Muscle of arm (tissue), 12 donors: ENCODE measurements around the gene SOX8. TPM values are rescaled to one million over a fixed set of nuclear protein-coding genes. Genes with fewer than 3 reads are reported as not detected.

Experiments
- DNase-seq: peaks from one replicate; pipeline ENCODE4 v3.0.0-alpha.2; 2013
- polyA plus RNA-seq, 12 donors: library from polyadenylated mRNA; unstranded; fragments of 120-200 nt; gene quantifications; one replicate each; pipeline ENCODE4 v1.2.1, GENCODE V29; 2013; ENCODE audit not compliant: insufficient read length in 12 of 12

SOX8 gene
- polyA plus RNA-seq, 12 donors = 17.1 to 40.3 (median 30.6) TPM; not detected in 1

GRCh38 chr16:1003391-1004347 lies 22.1 kb downstream of the SOX8 start:
- DNase-seq = no peak

DNA sequence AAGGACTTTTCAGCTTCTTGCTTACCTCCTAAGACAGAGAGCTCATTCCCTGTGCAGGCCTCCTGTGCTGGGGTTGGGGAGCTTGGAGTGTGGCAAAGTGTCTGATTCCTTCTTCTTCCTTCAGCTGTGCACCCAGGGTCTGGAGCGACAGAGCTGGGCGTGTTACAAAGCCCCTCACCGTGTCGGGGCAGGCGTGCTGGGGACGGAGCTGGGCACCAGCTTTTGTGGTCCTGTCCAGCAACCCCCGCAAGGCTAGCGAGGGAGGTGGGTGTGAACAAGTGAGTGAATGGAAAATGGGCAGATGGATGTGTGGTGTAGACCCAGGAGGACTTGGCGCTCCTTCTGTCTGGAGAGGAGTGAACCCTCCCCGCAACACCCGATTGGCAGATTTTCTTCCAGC lies 23.7 kb downstream of the SOX8 start:
- no peak for DNase-seq

GRCh38 chr16:1006781-1007180 lies 25.2 kb downstream of the SOX8 start:
- DNase-seq = no peak

GRCh38 chr16:1007284-1007850 lies 25.8 kb downstream of the SOX8 start:
- DNase-seq = no peak

GRCh38 chr16:1008085-1008484 lies 26.5 kb downstream of the SOX8 start:
- no peak for DNase-seq

DNA sequence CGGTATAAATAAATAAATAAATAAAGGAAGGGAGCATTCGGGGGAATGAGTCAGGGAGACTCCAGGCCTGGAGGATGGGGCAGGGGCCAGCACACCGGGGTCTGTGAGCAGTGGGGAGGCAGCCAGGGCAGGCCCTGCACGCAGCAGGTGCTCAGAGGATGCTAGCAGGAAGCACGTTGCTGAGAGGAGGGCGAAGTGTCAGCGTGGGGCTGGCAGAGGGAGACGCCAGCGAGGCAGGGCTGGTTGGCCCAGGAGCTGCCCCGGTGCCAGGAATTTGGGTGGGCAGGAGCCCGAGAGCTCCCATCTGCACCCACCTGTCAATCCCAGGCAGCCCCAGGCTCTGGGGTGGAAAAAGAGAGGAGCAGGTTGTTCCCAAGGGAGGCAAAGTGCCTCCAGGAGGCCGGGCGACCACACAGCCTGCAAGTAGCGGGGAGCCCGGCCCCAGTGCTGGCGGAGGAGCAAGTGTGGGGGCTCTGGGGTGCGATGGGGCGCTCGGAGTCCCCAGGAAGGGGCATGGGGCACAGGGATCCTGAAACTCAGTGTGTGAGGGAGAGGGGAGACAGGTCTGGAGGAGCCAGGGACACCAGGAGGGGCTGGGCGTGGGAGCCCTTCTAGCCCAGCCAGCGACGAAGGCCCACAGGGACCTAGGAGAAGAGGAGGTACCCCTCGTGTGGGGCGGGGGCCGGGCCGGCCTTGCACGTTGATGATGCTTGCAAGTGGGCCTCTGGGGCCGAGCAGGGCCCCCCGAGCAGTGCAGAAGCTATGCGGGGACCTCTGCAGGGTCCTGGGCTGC lies 28.0 kb downstream of the SOX8 start:
- no peak for DNase-seq

DNA sequence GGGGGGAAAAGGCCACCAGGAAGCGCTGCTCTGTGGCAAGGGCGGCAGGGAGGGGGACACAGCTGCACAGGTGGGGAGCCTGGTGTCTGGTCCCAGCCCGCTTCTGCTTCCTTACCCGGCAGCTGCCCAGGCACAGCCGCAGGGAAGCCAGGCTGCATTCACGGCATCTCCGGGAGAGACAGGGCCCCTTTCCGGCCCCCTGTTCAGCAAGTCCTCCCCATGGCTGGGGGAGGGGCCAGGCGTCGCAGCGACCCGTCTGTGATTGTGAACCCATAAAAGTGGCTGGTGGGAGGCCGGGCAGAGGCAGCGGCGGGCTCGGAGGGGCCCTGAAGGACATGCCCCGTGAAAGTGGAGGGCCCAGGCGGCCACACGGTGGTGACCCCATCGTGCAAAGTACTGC lies 28.7 kb downstream of the SOX8 start:
- DNase-seq = no peak

- no peak for DNase-seq
Measured at GRCh38 chr16:1010815-1011214, 29.2 kb downstream of the SOX8 start.

GRCh38 chr16:1011316-1012082 lies 29.9 kb downstream of the SOX8 start:
- DNase-seq = no peak

GRCh38 chr16:1012135-1012534 lies 30.6 kb downstream of the SOX8 start:
- no peak for DNase-seq

DNA sequence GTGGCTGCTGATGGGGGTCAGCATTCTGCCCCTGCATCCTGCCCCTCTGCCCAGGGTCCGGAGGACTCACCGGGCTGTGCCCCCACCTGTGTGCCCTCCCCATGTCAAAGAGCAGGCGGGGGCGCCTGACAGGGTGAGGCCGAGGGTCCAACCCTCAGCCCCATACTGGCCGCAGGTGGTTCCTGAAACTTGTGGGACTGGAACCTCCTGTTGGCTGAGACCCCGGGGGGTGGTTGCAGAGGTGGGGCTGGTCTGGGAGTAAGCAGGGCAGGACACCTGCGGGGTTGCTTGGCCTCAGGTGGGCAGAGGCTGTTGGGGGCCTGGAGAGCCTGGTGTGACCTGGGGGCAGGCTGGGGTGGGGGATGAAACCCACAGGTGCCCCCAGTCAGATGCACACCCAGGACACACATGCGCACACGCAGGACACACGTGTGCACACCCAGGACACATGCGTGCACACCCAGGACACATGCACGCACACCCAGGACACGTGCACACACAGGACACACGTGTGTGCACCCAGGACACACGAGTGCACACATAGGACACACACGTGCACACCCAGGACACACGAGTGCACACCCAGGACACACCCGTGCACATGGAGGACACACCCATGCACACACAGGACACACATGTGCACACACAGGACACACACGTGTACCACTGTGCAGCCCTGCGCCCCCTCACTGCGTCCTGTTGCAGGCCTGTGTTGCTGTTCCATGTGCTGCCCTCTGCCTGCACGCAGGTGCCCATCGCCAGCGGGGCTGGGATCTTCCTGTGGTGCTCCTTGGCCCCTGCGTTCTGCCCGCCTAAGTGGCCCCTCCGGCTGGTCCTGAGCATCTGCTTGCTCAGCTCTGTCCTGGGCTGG lies 31.4 kb downstream of the SOX8 start:
- DNase-seq = no peak

DNA sequence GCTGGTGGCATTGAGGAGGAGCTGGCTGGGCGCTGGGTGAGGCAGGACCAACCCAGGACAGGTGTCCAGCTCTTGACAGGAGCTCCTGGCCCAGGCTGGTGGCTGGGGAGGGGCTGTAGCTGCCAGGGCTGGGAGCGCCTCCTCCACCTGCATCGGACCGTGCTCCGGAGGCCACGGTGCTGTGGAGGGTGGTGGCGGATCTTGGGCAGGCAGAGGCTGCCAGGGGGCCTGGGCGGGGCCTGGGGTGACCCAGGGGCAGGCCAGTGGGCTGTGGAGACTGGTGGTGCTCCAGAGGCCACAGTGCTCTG lies 32.0 kb downstream of the SOX8 start:
- DNase-seq = no peak

DNA sequence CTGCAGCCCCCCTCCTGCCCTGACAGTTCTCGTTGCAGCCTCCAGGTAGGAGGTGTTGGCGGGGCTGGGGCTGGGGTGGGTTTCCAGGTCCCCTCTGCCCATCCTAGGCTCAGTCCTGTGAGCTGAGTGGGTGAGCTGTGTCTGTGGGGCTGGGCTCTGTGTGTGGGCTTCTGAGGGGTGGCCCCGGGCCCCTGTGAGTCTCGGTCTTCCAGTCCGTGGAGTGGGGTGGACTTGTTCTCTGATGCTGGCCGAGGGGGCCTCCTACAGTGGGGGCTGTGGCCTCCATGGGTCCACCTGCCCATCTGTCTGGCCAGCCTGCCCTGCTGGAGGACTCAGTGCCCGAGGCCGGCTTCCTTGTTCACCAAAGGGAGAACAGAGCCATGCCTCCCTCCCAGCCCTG lies 32.7 kb downstream of the SOX8 start:
- no peak for DNase-seq

DNA sequence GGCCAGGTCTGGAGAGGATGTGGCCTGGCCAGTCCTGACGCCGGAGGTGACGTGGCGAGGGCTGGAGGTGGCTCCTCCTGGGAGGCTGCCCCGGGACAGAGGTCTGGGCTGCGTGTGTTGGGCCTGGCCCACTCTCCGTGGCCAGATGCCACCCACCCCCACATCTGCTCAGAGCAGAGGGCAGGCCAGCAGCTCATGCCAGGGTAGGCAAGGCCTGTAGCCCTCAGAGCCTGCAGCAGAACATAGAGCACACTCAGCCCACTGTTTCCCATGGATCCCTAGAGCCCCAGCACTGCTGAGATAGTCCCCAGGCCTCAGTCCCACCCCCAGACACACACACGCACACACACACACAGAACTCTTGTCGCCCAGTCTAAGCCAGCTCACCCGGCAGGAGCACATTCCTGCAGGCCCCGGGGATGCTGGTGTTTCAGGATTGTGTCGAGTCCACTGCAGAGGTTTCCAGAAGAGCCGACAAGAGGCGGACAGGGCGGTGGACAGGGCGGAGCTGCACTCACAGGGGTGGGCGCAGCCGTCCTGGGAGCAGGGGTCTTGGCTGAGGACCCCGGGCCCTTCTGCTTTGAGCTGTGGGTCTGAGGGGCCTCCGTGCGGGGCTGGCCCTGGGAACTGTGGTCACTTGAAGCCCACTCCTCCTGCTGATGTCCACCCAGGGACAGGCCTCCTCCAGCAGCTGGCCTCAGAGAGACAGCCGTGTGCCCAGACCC lies 33.4 kb downstream of the SOX8 start:
- no peak for DNase-seq

DNA sequence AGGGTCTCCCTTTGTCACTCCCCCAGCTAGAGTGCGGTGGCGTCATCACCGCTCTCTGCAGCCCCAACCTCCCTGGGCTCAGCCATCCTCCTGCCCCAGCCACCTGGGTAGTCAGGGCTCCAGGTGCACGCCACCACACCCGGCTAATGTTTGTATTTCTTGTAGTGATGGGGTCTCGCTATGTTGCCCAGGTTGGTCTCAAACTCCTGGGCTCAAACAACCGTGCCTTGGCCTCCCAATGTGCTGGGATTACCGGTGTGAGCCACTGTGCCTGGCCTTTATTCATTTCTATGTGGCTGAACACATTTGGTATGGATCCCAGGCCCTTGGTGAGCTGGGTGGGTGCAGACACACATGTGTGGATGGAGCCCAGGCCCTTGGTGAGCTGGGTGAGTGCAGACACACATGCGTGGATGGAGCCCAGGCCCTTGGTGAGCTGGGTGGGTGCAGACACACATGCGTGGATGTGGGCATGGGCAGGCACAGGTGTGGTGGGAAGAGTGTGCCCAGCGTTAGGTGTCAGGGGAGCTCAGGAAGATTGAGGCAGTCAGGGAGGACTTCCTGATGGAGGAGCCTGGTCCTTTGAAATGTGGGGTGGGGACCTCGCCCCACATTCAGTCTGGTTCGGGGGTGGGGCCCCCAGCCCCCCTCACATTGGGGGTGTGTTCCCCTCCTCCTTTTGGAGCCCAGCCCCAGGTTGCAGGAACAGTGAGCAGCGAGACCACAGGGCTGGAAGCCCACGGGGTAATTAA lies 37.1 kb downstream of the SOX8 start:
- no peak for DNase-seq

- DNase-seq = no peak
Measured at GRCh38 chr16:1019231-1020090, 37.9 kb downstream of the SOX8 start.

GRCh38 chr16:1020091-1020399 lies 38.5 kb downstream of the SOX8 start:
- no peak for DNase-seq

GRCh38 chr16:1020591-1020990 lies 39.0 kb downstream of the SOX8 start:
- no peak for DNase-seq
